ENCODE results near the gene CCDC7. TPM values are rescaled to one million over a fixed set of nuclear protein-coding genes. Genes with fewer than 3 reads are reported as not detected.
A peak's percentile ranks its signal among the peaks of the same experiment; 100 is the strongest.
"Not testable (repeated sequence)": the region's sequence is repeated elsewhere in the genome, so short reads cannot be mapped to it uniquely, and the experiment has no call there.

The CCDC7 gene
- total RNA-seq, 1 experiment from 2014 or later = 1.2 TPM

- H3K4me1 ChIP-seq = peaks cover 13% of the 10 kb centered on the region
- ChIA-PET POLR2A (no interaction called here), CTCF (no interaction called here)
- H3K36me3 Mint-ChIP-seq (ENCODE audit: insufficient read depth, unreplicated experiment) = peaks cover 74% of the 10 kb centered on the region
- DNase-seq = no peak
- no peak overlapping the region for H3K4me3 ChIP-seq (ENCODE audit: low read depth, low read length)
- no peaks in the 10 kb centered on the region for H3K9me3 Mint-ChIP-seq (ENCODE audit: unreplicated experiment)
- no peak overlapping the region for H3K4me3 Mint-ChIP-seq (ENCODE audit: unreplicated experiment)
- peaks cover 9% of the 10 kb centered on the region for H3K4me1 Mint-ChIP-seq (ENCODE audit: low read depth, unreplicated experiment)
- H3K36me3 ChIP-seq (ENCODE audit: control insufficient read depth, insufficient read depth, low read length) = no peaks in the 10 kb centered on the region; the same call in 1 of the 2 replicates
- no peak overlapping the region for H3K27ac Mint-ChIP-seq (ENCODE audit: unreplicated experiment)
- no peak for TF ChIP-seq CTCF (IDR thresholded peaks at IDR 0.05; ENCODE audit: insufficient read depth in 1 of 2, low read depth in 1 of 2, low read length in 1 of 2, severe bottlenecking in 1 of 2, unreplicated experiment in 1 of 2)
- no peaks in the 10 kb centered on the region for H3K27me3 ChIP-seq (replicated peaks; ENCODE audit: control insufficient read depth, insufficient read depth, low read length)
- no peaks in the 10 kb centered on the region for H3K27me3 Mint-ChIP-seq (ENCODE audit: insufficient read depth, unreplicated experiment)
- TSS peak; percentile 17 for BruUV-seq (replicated peaks)
- H3K9me3 ChIP-seq = no peaks in the 10 kb centered on the region
- intact Hi-C loops (cut with micrococcal nuclease; ENCODE audit: unreplicated experiment) = no loop called here
These were observed 465.5 kb downstream of the CCDC7 start for GRCh38 chr10:32911285-32912016.

- H3K9me3 ChIP-seq; H3K27me3 Mint-ChIP-seq (ENCODE audit: insufficient read depth, unreplicated experiment); H3K4me3 Mint-ChIP-seq (ENCODE audit: unreplicated experiment); H3K9me3 Mint-ChIP-seq (ENCODE audit: unreplicated experiment); H3K27me3 ChIP-seq (replicated peaks; ENCODE audit: control insufficient read depth, insufficient read depth, low read length); DNase-seq; H3K4me1 ChIP-seq; CTCF ChIA-PET; H3K27ac Mint-ChIP-seq (ENCODE audit: unreplicated experiment); H3K4me1 Mint-ChIP-seq (ENCODE audit: low read depth, unreplicated experiment); POLR2A ChIA-PET; H3K36me3 ChIP-seq (ENCODE audit: control insufficient read depth, insufficient read depth, low read length); H3K4me3 ChIP-seq (ENCODE audit: low read depth, low read length); BruUV-seq (replicated peaks); intact Hi-C loops (cut with micrococcal nuclease; ENCODE audit: unreplicated experiment): not testable (repeated sequence)
- peaks cover 91% of the 10 kb centered on the region for H3K36me3 Mint-ChIP-seq (ENCODE audit: insufficient read depth, unreplicated experiment)
These were observed 471.9 kb downstream of the CCDC7 start for GRCh38 chr10:32917817-32918216.

GRCh38 chr10:32922170-32922569 lies 476.2 kb downstream of the CCDC7 start:
- POLR2A ChIA-PET = no interaction called here
- Mint-ChIP-seq H3K9me3 (ENCODE audit: unreplicated experiment) (no peaks in the 10 kb centered on the region), H3K36me3 (ENCODE audit: insufficient read depth, unreplicated experiment) (peaks cover 87% of the 10 kb centered on the region), H3K27me3 (ENCODE audit: insufficient read depth, unreplicated experiment) (no peaks in the 10 kb centered on the region), H3K4me3 (ENCODE audit: unreplicated experiment) (no peak overlapping the region), H3K4me1 (ENCODE audit: low read depth, unreplicated experiment) (no peaks in the 10 kb centered on the region), H3K27ac (ENCODE audit: unreplicated experiment) (no peak overlapping the region)
- no peak overlapping the region for H3K4me3 ChIP-seq (ENCODE audit: low read depth, low read length)
- no peaks in the 10 kb centered on the region for H3K9me3 ChIP-seq
- H3K36me3 ChIP-seq (ENCODE audit: control insufficient read depth, insufficient read depth, low read length) = peaks cover 5% of the 10 kb centered on the region; the same call in 1 of the 2 replicates
- H3K4me1 ChIP-seq = no peaks in the 10 kb centered on the region
- BruUV-seq (replicated peaks) = no TSS peak
- CTCF ChIA-PET = no interaction called here
- intact Hi-C loops (cut with micrococcal nuclease; ENCODE audit: unreplicated experiment) = no loop called here
- no peaks in the 10 kb centered on the region for H3K27me3 ChIP-seq (replicated peaks; ENCODE audit: control insufficient read depth, insufficient read depth, low read length)
- TF ChIP-seq CTCF (IDR thresholded peaks at IDR 0.05; ENCODE audit: insufficient read depth in 1 of 2, low read depth in 1 of 2, low read length in 1 of 2, severe bottlenecking in 1 of 2, unreplicated experiment in 1 of 2) = no peak
- no peak for DNase-seq
